ENCODE results near the gene COLQ. TPM values are rescaled to one million over a fixed set of nuclear protein-coding genes. Genes with fewer than 3 reads are reported as not detected.
A peak's percentile ranks its signal among the peaks of the same experiment; 100 is the strongest.
"Not testable (repeated sequence)": the region's sequence is repeated elsewhere in the genome, so short reads cannot be mapped to it uniquely, and the experiment has no call there.

Gene COLQ
- total RNA-seq, 5 donors from 2014 or later (not counting 1 experiment from before 2014, with no cell fraction given): 5.1 to 11.4 (median 7.2) TPM

DNA sequence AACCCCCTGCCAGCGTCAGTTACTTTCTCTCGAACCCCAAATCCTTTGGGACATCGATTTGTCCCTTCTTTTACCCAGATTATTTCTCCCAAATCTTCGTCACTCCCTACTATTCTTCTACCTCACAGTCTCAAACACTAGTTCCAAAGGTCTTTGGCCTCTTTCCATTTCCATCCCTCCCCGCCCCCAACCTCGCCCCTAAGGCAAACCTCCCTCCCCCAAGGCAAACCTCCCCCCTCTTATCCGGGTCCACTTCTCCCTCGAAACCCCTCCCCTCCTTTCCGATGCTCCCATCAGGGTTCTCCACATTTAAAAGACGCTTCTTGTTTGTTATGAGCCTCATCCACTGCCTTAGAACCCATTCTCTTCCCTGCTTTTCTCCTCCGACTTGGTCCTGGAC, 93.5 kb downstream of the COLQ start:
- 2% methylated on average over 10 of the region's 11 CpGs for WGBS (ENCODE audit: insufficient coverage)
- Mint-ChIP-seq H3K4me3 (peak overlapping the region; percentile 97 to 100 (median 97)), H3K27me3 (no peaks in the 10 kb centered on the region), H3K9me3 (no peaks in the 10 kb centered on the region), H3K36me3 (peaks cover 22% of the 10 kb centered on the region), H3K27ac (peak overlapping the region; percentile 88 to 96), H3K4me1 (peaks cover 63 to 71% (median 66%) of the 10 kb centered on the region in 3 donors)
- H3K4me1 ChIP-seq (ENCODE audit: control insufficient read depth in 1 of 2, extremely low read depth in 1 of 2, insufficient read depth in 2 of 2, low read length in 2 of 2): peaks cover 31 to 34% of the 10 kb centered on the region in 2 experiments
- ChIA-PET CTCF (interaction anchor here in 1 of 2 donors (0.6 kb wide), 1 partner anchor 10 kb away, joined by 3 read pairs; no protein-coding TSS in a partner anchor), POLR2A (interaction anchor here in 1 of 2 donors (0.7 kb wide), 1 partner anchor 108 kb away, joined by 3 read pairs; no protein-coding TSS in a partner anchor)
- H3K9me3 ChIP-seq: no peaks in the 10 kb centered on the region
- peak overlapping the region; percentile 93 to 96 for H3K4me3 ChIP-seq (ENCODE audit: control insufficient read depth in 1 of 2, extremely low read depth in 1 of 2, low read length in 1 of 2)
- DNase-seq (no peak), ATAC-seq (replicated peaks in 1 of 4) (no peak)
- no peaks in the 10 kb centered on the region for H3K27me3 ChIP-seq (replicated peaks in 1 of 2; ENCODE audit: control insufficient read depth in 2 of 2, extremely low read depth in 1 of 2, insufficient read depth in 2 of 2, low read length in 1 of 2)
- H3K36me3 ChIP-seq (ENCODE audit: control insufficient read depth in 2 of 2, extremely low read depth in 1 of 2, insufficient read depth in 1 of 2, low read length in 1 of 2): peaks cover 0 to 31% of the 10 kb centered on the region in 2 donors
- H3K27ac ChIP-seq (ENCODE audit: low read length): peak overlapping the region; percentile 65

- Mint-ChIP-seq H3K4me3 (peak within 1 kb of the TSS; percentile 97 to 100 (median 97)), H3K27ac (peak within 1 kb of the TSS; percentile 88 to 96), H3K9me3 (no peaks in the 10 kb centered on the region), H3K27me3 (no peaks in the 10 kb centered on the region), H3K36me3 (peaks cover 25% of the 10 kb centered on the region), H3K4me1 (peaks cover 63 to 71% (median 68%) of the 10 kb centered on the region in 3 donors)
- DNase-seq (peak; percentile 69 to 89 (median 83)), ATAC-seq (replicated peaks in 1 of 4) (peak; percentile 85 to 95 (median 92))
- H3K27me3 ChIP-seq (replicated peaks in 1 of 2; ENCODE audit: control insufficient read depth in 2 of 2, extremely low read depth in 1 of 2, insufficient read depth in 2 of 2, low read length in 1 of 2): no peaks in the 10 kb centered on the region
- no peaks in the 10 kb centered on the region for H3K9me3 ChIP-seq
- peaks cover 0 to 30% of the 10 kb centered on the region in 2 donors for H3K36me3 ChIP-seq (ENCODE audit: control insufficient read depth in 2 of 2, extremely low read depth in 1 of 2, insufficient read depth in 1 of 2, low read length in 1 of 2)
- WGBS (ENCODE audit: insufficient coverage): 0% methylated on average over 52 of the region's 52 CpGs
- peak within 1 kb of the TSS; percentile 65 for H3K27ac ChIP-seq (ENCODE audit: low read length)
- CTCF ChIA-PET: interaction anchor here (0.5 to 1.6 kb wide), 4 partner anchors 9 to 222 kb away, joined by 3 to 4 read pairs (median 3); partner anchors contain the start of gene CAPN7 (in 1 of the 2)
- H3K4me3 ChIP-seq (ENCODE audit: control insufficient read depth in 1 of 2, extremely low read depth in 1 of 2, low read length in 1 of 2): peak within 1 kb of the TSS; percentile 93 to 96
- POLR2A ChIA-PET: interaction anchor here in 1 of 2 donors (0.7 kb wide), 1 partner anchor 107 kb away, joined by 3 read pairs; no protein-coding TSS in a partner anchor
- H3K4me1 ChIP-seq (ENCODE audit: control insufficient read depth in 1 of 2, extremely low read depth in 1 of 2, insufficient read depth in 2 of 2, low read length in 2 of 2): peaks cover 31 to 34% of the 10 kb centered on the region in 2 experiments
Observed at GRCh38 chr3:15427182-15427880, 94.2 kb downstream of the COLQ start, which contains the start of the genes EAF1 and METTL6. Gene EAF1 (plus strand): TSS chr3:15427598. CDS start chr3:15427780, 182 bp downstream. Gene METTL6 (minus strand): TSS chr3:15427544. CDS start chr3:15426511, 1,033 bp downstream.

DNA sequence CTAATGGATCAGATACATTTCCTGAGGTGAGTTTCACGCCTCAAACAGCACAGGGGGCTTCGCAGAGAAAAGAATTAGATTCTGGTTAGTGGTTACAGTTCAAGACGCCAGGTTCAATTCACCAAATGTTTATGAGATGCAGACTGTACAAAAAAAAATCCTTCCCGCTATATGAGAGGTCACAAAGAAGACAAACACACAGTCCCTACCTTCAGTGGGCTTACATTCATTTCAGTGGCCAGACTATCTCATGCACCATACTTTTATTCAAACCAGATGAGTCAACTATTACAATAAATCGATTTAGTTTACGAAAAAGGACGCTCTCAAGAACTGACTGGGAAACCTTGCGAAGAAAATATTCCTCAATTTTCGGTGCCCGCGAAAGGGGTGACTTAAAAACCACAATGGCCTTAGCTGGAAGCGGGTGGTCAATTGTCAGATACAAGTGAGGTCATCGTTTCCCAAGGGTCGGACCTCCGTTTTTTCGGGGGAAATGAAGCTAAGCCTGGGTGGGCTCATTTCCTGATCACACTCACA, 94.9 kb downstream of the COLQ start:
- POLR2A ChIA-PET: interaction anchor here in 1 of 2 donors (0.7 kb wide), 1 partner anchor 218 kb away, joined by 3 read pairs; no protein-coding TSS in a partner anchor
- Mint-ChIP-seq H3K9me3 (no peaks in the 10 kb centered on the region), H3K4me3 (peak overlapping the region; percentile 97 to 100 (median 97)), H3K4me1 (peaks cover 57 to 66% (median 63%) of the 10 kb centered on the region in 3 donors), H3K27ac (peak overlapping the region; percentile 88 to 96), H3K27me3 (no peaks in the 10 kb centered on the region), H3K36me3 (peaks cover 19% of the 10 kb centered on the region)
- Histone ChIP-seq H3K4me1 (ENCODE audit: control insufficient read depth in 1 of 2, extremely low read depth in 1 of 2, insufficient read depth in 2 of 2, low read length in 2 of 2) (peaks cover 31 to 34% of the 10 kb centered on the region in 2 experiments), H3K4me3 (ENCODE audit: control insufficient read depth in 1 of 2, extremely low read depth in 1 of 2, low read length in 1 of 2) (peak overlapping the region; percentile 93 to 96), H3K36me3 (ENCODE audit: control insufficient read depth in 2 of 2, extremely low read depth in 1 of 2, insufficient read depth in 1 of 2, low read length in 1 of 2) (peaks cover 0 to 31% of the 10 kb centered on the region in 2 donors), H3K9me3 (no peaks in the 10 kb centered on the region), H3K27me3 (replicated peaks in 1 of 2; ENCODE audit: control insufficient read depth in 2 of 2, extremely low read depth in 1 of 2, insufficient read depth in 2 of 2, low read length in 1 of 2) (no peaks in the 10 kb centered on the region), H3K27ac (ENCODE audit: low read length) (peak overlapping the region; percentile 65)
- CTCF ChIA-PET: interaction anchor here in 1 of 2 donors (0.9 to 1.6 kb wide), 2 partner anchors 159 to 221 kb away, joined by 3 to 4 read pairs; partner anchors contain the start of gene CAPN7
- DNase-seq (no peak), ATAC-seq (replicated peaks in 1 of 4) (no peak)
- 53% methylated on average over 12 of the region's 16 CpGs for WGBS (ENCODE audit: insufficient coverage)

GRCh38 chr3:15420871-15421270, 100.6 kb downstream of the COLQ start:
- no peaks in the 10 kb centered on the region for H3K27me3 Mint-ChIP-seq
- H3K4me3 Mint-ChIP-seq: no peak overlapping the region
- peaks cover 2 to 5% of the 10 kb centered on the region in 2 experiments for H3K4me1 ChIP-seq (ENCODE audit: control insufficient read depth in 1 of 2, extremely low read depth in 1 of 2, insufficient read depth in 2 of 2, low read length in 2 of 2)
- H3K9me3 Mint-ChIP-seq: no peaks in the 10 kb centered on the region
- no peak overlapping the region for H3K27ac ChIP-seq (ENCODE audit: low read length)
- ATAC-seq (replicated peaks in 1 of 4) (no peak), DNase-seq (no peak)
- H3K36me3 ChIP-seq (ENCODE audit: control insufficient read depth in 2 of 2, extremely low read depth in 1 of 2, insufficient read depth in 1 of 2, low read length in 1 of 2): peaks cover 0 to 39% of the 10 kb centered on the region in 2 donors
- peaks cover 13 to 29% (median 29%) of the 10 kb centered on the region in 3 donors for H3K4me1 Mint-ChIP-seq
- 100% methylated on average over 2 of the region's 4 CpGs for WGBS (ENCODE audit: insufficient coverage)
- no peaks in the 10 kb centered on the region for H3K27me3 ChIP-seq (replicated peaks in 1 of 2; ENCODE audit: control insufficient read depth in 2 of 2, extremely low read depth in 1 of 2, insufficient read depth in 2 of 2, low read length in 1 of 2)
- H3K27ac Mint-ChIP-seq: no peak overlapping the region
- CTCF ChIA-PET: no interaction called here
- no peaks in the 10 kb centered on the region for H3K9me3 ChIP-seq
- POLR2A ChIA-PET: no interaction called here
- no peak overlapping the region for H3K4me3 ChIP-seq (ENCODE audit: control insufficient read depth in 1 of 2, extremely low read depth in 1 of 2, low read length in 1 of 2)
- peaks cover 40% of the 10 kb centered on the region for H3K36me3 Mint-ChIP-seq

DNA sequence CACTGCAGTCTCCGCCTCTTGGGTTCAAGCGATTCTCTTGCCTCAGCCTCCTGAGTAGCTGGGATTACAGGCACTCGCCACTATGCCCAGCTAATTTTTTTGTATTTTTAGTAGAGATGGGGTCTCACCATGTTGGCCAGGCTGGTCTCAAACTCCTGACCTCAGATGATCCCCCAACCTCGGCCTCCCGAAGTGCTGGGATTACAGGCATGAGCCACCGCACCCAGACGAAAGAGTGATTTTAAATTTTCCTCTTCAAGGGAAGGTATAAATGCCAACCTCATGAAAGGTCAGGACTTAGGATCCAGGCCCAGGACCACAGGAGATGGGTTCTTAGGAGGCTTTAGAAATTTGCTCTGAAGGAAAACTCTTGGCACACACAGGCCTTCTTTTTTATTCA, 110.5 kb downstream of the COLQ start:
- H3K9me3 Mint-ChIP-seq; CTCF ChIA-PET; H3K27me3 Mint-ChIP-seq; H3K4me3 ChIP-seq (ENCODE audit: control insufficient read depth in 1 of 2, extremely low read depth in 1 of 2, low read length in 1 of 2); H3K9me3 ChIP-seq; H3K4me1 Mint-ChIP-seq; H3K4me3 Mint-ChIP-seq; DNase-seq; ATAC-seq (replicated peaks in 1 of 4); H3K27ac ChIP-seq (ENCODE audit: low read length); H3K27me3 ChIP-seq (replicated peaks in 1 of 2; ENCODE audit: control insufficient read depth in 2 of 2, extremely low read depth in 1 of 2, insufficient read depth in 2 of 2, low read length in 1 of 2); H3K27ac Mint-ChIP-seq; H3K4me1 ChIP-seq (ENCODE audit: control insufficient read depth in 1 of 2, extremely low read depth in 1 of 2, insufficient read depth in 2 of 2, low read length in 2 of 2): not testable (repeated sequence)
- H3K36me3 Mint-ChIP-seq: peaks cover 41% of the 10 kb centered on the region
- peaks cover 17 to 56% of the 10 kb centered on the region in 2 donors for H3K36me3 ChIP-seq (ENCODE audit: control insufficient read depth in 2 of 2, extremely low read depth in 1 of 2, insufficient read depth in 1 of 2, low read length in 1 of 2)
- POLR2A ChIA-PET: interaction anchor here in 1 of 2 donors (0.6 kb wide), 1 partner anchor 1817 kb away, joined by 13 read pairs; no protein-coding TSS in a partner anchor
- no CpG with 5 or more reads among the region's 7 CpGs for WGBS (ENCODE audit: insufficient coverage)

DNA sequence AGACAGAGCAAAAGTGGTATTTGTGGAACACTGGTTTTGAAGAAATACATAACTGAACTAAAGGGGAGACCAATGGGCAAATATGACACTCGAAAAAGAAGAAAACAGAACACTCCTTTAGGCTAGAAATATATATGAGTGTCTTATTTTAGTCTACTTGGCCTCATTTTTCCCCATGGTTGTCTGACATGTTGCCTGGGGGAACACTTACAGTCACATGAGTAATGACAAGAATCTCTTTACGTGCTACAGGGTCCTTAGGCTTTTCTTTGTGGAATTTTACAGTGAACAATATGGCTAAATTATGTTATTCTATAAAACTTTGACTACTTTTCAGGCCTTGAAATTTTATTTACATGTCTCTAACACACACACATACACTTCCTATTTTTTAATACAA, 111.7 kb downstream of the COLQ start:
- peaks cover 0 to 3% (median 0%) of the 10 kb centered on the region in 3 donors for H3K4me1 Mint-ChIP-seq
- POLR2A ChIA-PET: no interaction called here
- H3K36me3 ChIP-seq (ENCODE audit: control insufficient read depth in 2 of 2, extremely low read depth in 1 of 2, insufficient read depth in 1 of 2, low read length in 1 of 2): peaks cover 12 to 45% of the 10 kb centered on the region in 2 donors
- CTCF ChIA-PET: no interaction called here
- no CpG with 5 or more reads among the region's 2 CpGs for WGBS (ENCODE audit: insufficient coverage)
- no peak overlapping the region for H3K27ac Mint-ChIP-seq
- no peak for DNase-seq
- H3K9me3 Mint-ChIP-seq: no peaks in the 10 kb centered on the region
- H3K36me3 Mint-ChIP-seq: peaks cover 29% of the 10 kb centered on the region
- no peaks in the 10 kb centered on the region for H3K9me3 ChIP-seq
- no peaks in the 10 kb centered on the region for H3K27me3 Mint-ChIP-seq
- no peak overlapping the region for H3K4me3 Mint-ChIP-seq
- H3K27me3 ChIP-seq (replicated peaks in 1 of 2; ENCODE audit: control insufficient read depth in 2 of 2, extremely low read depth in 1 of 2, insufficient read depth in 2 of 2, low read length in 1 of 2): no peaks in the 10 kb centered on the region
- H3K27ac ChIP-seq (ENCODE audit: low read length): no peak overlapping the region
- ATAC-seq (replicated peaks in 1 of 4): no peak
- H3K4me3 ChIP-seq (ENCODE audit: control insufficient read depth in 1 of 2, extremely low read depth in 1 of 2, low read length in 1 of 2): no peak overlapping the region
- H3K4me1 ChIP-seq (ENCODE audit: control insufficient read depth in 1 of 2, extremely low read depth in 1 of 2, insufficient read depth in 2 of 2, low read length in 2 of 2): no peaks in the 10 kb centered on the region

All from T-cell (primary cell).